ENCODE measurements around the gene GIPC2.
A peak's percentile ranks its signal among the peaks of the same experiment; 100 is the strongest.
"Not testable (repeated sequence)": the region's sequence is repeated elsewhere in the genome, so short reads cannot be mapped to it uniquely, and the experiment has no call there.

GIPC2 gene

GRCh38 chr1:78095593-78095992 lies 49.8 kb downstream of the GIPC2 start:
- no peak for DNase-seq (ENCODE audit: low read depth)

GRCh38 chr1:78096017-78096416 lies 50.3 kb downstream of the GIPC2 start:
- no peak for DNase-seq (ENCODE audit: low read depth)

DNA sequence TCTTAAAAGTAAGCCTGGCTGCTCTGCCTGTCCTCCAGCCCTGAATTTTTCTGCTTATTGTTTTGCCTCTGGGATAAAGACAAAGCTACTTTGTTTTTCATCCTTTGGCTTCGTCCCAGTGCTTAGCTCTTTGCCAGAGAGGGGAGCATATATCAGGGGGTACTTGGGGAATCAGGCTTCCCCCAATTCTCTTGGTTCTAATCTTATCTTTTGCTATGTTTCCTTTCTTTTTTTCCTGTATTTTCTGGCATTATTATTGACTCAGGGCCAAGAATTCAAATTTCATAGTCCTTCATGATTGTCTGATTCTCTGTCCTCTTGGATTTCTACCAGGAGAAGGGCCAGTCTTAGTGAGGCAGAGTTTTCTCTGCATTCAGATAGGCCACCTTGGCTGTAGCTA lies 51.2 kb downstream of the GIPC2 start:
- DNase-seq (ENCODE audit: low read depth): no peak

DNA sequence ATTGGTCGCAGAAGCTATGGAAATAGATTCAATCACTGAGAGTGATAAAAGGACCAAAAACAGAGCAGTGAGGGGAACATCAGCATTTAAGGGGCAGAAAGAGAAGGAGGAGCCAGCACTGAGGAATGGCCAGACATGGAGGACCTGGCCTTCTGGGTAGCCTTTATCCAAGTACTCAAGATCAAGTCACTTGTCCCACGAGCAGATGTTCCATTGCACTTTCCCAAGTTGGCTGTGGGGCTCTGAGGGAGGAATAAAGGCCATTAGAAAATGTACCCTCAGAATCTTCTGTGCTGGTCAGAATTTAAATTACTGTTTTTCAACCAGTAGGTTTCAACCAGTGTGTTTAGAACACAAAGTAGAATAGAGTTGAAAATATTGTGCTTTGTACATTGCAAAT lies 55.3 kb downstream of the GIPC2 start:
- DNase-seq (ENCODE audit: low read depth): no peak

DNA sequence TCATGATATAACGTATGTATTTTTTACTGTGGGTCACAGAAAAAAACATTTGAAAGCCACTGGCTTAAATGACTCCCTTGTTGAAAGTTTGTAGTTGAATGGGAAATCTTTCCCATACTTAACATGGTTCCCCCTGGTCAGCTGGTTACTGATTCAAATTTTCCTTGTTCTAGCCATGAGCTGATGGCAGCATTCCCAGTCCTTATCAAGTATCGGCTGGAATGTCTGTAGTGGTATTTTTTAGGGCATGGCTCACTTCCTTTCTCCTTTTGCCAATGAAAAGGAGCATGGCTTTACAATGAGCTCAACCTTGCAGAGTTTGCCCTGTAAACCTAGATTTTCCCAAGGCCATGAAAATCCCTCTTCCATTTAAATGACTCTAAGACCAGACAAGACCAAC lies 55.7 kb downstream of the GIPC2 start:
- DNase-seq (ENCODE audit: low read depth): no peak

- DNase-seq (ENCODE audit: low read depth): no peak
These were observed 56.3 kb downstream of the GIPC2 start for GRCh38 chr1:78102082-78102481.

- no peak for DNase-seq (ENCODE audit: low read depth)
These were observed 57.1 kb downstream of the GIPC2 start for GRCh38 chr1:78102916-78103315.

GRCh38 chr1:78104322-78104721 lies 58.6 kb downstream of the GIPC2 start:
- DNase-seq (ENCODE audit: low read depth): no peak

DNA sequence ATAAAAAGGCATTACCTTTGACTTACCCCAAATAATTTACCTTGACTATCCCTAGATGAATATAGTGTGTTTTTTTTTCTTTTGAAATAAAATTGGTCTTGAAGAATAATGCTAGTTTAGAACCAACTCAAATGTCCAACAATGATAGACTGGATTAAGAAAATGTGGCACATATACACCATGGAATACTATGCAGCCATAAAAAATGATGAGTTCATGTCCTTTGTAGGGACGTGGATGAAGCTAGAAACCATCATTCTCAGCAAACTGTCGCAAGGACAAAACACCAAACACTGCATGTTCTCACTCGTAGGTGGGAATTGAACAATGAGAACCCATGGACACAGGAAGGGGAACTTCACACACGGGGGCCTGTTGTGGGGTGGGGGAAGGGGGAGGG lies 63.9 kb downstream of the GIPC2 start:
- DNase-seq (ENCODE audit: low read depth): not testable (repeated sequence)

- DNase-seq (ENCODE audit: low read depth): no peak
These were observed 67.6 kb downstream of the GIPC2 start for GRCh38 chr1:78113156-78113916.

- DNase-seq (ENCODE audit: low read depth): peak; percentile 22
These were observed 68.5 kb downstream of the GIPC2 start for GRCh38 chr1:78114034-78114956.

GRCh38 chr1:78120485-78120884 lies 74.7 kb downstream of the GIPC2 start:
- not testable (repeated sequence) for DNase-seq (ENCODE audit: low read depth)

- DNase-seq (ENCODE audit: low read depth): no peak
These were observed 75.9 kb downstream of the GIPC2 start for GRCh38 chr1:78121710-78122109.

GRCh38 chr1:78122389-78122788 lies 76.6 kb downstream of the GIPC2 start:
- DNase-seq (ENCODE audit: low read depth): no peak

DNA sequence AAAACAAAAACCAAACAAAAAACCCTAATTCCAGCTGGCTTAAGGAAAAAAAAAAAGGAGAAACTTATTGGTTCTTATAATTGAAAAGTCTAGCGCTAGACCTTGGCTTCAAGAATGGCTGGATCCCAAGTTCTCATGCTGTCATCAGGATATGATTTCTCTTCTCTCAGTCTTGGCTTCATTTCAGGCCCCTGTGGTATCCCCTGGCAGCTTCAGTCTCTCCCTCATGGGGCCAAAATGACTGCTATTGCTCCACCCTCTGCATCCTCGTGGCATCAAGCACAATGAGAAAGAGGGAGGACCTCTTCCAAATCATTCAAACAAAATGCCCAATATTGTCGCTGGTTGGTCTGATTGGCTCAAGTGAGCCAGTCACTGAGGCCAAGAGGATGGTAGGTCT lies 80.7 kb downstream of the GIPC2 start:
- no peak for DNase-seq (ENCODE audit: low read depth)

- no peak for DNase-seq (ENCODE audit: low read depth)
These were observed 86.6 kb downstream of the GIPC2 start for GRCh38 chr1:78132174-78132947.

DNA sequence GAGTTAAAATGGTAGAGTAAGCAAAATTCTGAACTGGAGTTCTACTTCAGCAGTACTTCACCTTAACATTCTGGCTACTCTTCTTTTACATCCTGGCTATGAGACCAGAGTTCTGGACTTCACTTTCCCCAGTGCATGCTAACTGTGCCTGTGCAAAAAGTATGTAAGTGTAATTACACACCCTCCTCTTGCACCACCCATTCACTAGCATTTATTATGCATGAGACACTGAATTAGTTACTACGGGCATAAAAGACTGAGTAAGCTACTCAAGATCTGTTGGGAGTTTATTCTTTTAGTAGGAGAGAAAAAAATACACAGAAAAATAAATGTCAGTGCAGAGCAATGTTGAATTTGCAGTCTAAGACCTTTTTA lies 87.2 kb downstream of the GIPC2 start:
- no peak for DNase-seq (ENCODE audit: low read depth)

DNA sequence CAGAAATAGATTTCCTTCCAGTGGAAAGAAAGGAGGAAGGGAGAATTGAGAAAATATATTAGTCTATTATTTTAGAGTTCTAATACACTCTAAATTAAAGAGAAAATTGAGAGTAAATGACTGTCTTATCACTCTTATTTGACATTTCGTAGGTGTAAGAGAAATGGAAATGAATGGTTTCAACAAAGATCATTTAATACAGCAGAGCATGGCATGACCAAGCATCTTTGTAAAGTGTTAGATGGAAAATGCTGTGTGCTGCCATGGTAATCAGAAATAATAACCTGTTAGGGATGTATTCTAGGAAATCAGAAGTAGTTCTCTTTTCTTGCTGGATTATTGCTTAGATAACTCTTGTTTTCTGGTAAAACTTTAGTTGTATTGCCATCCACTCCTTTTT lies 90.9 kb downstream of the GIPC2 start:
- no peak for DNase-seq (ENCODE audit: low read depth)

DNA sequence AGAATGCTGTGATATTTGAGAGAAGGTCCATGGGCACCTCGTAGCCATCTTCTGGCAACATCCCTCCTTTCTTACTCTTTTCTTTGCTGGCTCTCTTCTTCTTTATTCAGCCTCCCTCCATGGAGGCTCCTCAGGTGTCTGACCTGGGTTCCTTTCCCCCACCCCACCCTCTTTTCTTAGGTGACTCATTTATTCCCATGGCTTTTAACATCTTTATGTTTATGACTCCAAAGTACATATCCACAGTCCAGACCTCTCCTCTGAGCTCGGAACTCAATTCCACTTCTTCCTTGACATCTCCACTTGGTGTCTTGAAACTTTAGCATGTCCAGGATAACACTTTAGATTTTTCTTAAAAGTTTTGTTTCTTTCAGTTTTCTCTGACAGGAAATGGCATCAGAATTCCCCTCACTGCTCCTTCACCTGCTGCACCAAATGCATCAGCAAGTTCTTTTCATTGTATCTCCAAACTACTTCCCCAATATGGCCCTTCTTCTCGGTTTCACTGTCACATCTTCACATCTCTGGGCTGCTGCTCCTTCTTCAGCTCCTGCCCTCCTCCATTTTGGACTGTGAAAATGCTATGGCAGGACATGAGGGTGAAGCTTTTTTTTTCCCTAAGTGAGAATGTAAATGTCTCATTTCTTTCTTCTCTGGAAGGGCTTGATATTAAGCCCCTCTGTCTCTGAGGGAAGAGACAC lies 95.9 kb downstream of the GIPC2 start:
- no peak for DNase-seq (ENCODE audit: low read depth)

DNA sequence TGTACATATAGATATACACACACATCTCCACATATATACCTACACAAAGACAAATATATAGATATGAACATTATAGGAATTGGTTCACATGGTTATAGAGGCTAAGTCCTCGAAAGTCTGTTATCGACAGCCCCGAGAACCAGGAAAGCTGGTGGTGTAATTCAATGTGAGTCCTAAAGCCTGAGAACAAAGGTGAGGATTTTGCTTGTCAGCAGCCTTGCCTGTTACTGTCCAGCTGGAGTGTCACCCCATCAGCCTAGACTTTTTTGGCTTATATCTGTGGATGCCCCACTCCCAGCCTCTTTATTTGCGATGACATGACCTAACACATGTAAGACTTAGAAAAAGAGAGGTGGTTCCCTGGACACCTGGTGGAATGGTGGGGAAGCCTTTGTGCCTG lies 97.0 kb downstream of the GIPC2 start:
- DNase-seq (ENCODE audit: low read depth): no peak

DNA sequence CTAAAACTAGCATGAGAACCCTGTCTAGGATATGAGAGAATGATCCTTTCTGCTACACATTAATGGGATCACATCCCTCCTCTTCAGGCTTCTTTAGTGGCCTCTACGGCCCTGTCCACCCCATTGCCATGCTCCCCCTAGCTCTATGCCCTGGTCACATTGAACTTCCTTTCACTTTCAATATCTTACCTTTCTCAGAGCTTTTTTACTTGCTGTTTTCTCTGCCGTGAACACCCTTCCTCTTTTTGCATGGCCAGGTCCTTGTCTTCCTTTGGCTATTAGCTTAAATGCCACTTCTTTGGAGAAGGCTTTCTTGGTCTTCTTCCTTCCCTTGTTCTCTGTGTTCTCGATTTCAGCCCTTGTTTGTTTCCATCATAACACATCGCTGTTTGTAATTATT lies 97.4 kb downstream of the GIPC2 start:
- DNase-seq (ENCODE audit: low read depth): no peak

- DNase-seq (ENCODE audit: low read depth): no peak
These were observed 97.9 kb downstream of the GIPC2 start for GRCh38 chr1:78143673-78144072.

All from activated T-cell treated with anti-CD3 and anti-CD28 coated beads for 1 hour (primary cell).